ENCODE data around the gene C17orf107. TPM values are rescaled to one million over a fixed set of nuclear protein-coding genes. Genes with fewer than 3 reads are reported as not detected.

C17orf107 gene
- total RNA-seq = 9.5 TPM

GRCh38 chr17:4899341-4900230 is at the start of gene C17orf107:
C17orf107 (plus strand) TSS chr17:4899536; CDS start chr17:4899763, 227 bp downstream.

GRCh38 chr17:4903051-4903818 is 3.9 kb downstream of the C17orf107 start, which contains the start of gene CHRNE:
CHRNE (minus strand) TSS chr17:4903098; CDS start chr17:4903063, 35 bp downstream.

GRCh38 chr17:4931963-4932362 is 32.6 kb downstream of the C17orf107 start, which contains the start of gene GP1BA:
GP1BA (plus strand) TSS chr17:4932277; CDS start chr17:4932605, 328 bp downstream.

GRCh38 chr17:4939796-4940554 is 40.6 kb downstream of the C17orf107 start, which contains the start of the genes RNF167 and SLC25A11:
RNF167 (plus strand) TSS chr17:4940268; CDS start chr17:4940910, 642 bp downstream.
SLC25A11 (minus strand) TSS chr17:4940046; CDS start chr17:4939910, 136 bp downstream.

GRCh38 chr17:4948166-4948930 is 49.0 kb downstream of the C17orf107 start, which contains the start of gene PFN1:
PFN1 (minus strand) TSS chr17:4948530; CDS start chr17:4948394, 136 bp downstream.

GRCh38 chr17:4950746-4951204 is 51.4 kb downstream of the C17orf107 start, which contains the start of gene ENO3:
ENO3 (plus strand) TSS chr17:4951119; CDS start chr17:4951830, 711 bp downstream.

Other genes with a start within 250 kb of the C17orf107 start
- gene PELP1, start 195.4 kb upstream of the C17orf107 start, total RNA-seq = 53.7 TPM
- 18.0 TPM for gene ARRB2, start 188.9 kb upstream of the C17orf107 start, total RNA-seq
- gene MED11, start 168.1 kb upstream of the C17orf107 start, total RNA-seq = 14.5 TPM
- gene ZMYND15, start 159.7 kb upstream of the C17orf107 start, total RNA-seq = 0.27 TPM
- gene CXCL16, start 159.6 kb upstream of the C17orf107 start, total RNA-seq = 9.7 TPM
- not detected for gene TM4SF5, start 127.7 kb upstream of the C17orf107 start, total RNA-seq
- gene VMO1, start 113.2 kb upstream of the C17orf107 start, total RNA-seq = 2.3 TPM
- gene GLTPD2, start 110.6 kb upstream of the C17orf107 start, total RNA-seq = not detected
- 76.9 TPM for gene PSMB6, start 103.4 kb upstream of the C17orf107 start, total RNA-seq
- 24.4 TPM for gene PLD2, start 92.4 kb upstream of the C17orf107 start, total RNA-seq
- gene MINK1, start 66.2 kb upstream of the C17orf107 start, total RNA-seq = 76.7 TPM
- gene CHRNE, start 3.6 kb downstream of the C17orf107 start, total RNA-seq = 0.44 TPM
- gene GP1BA, start 32.7 kb downstream of the C17orf107 start, total RNA-seq = 0.22 TPM
- gene SLC25A11, start 40.5 kb downstream of the C17orf107 start, total RNA-seq = 51.3 TPM
- gene RNF167, start 40.7 kb downstream of the C17orf107 start, total RNA-seq = 35.5 TPM
- gene PFN1, start 49.0 kb downstream of the C17orf107 start, total RNA-seq = 177 TPM
- gene ENO3, start 51.6 kb downstream of the C17orf107 start, total RNA-seq = 174 TPM
- gene SPAG7, start 68.3 kb downstream of the C17orf107 start, total RNA-seq = 42.4 TPM
- 13.4 TPM for gene CAMTA2, start 88.1 kb downstream of the C17orf107 start, total RNA-seq
- gene INCA1, start 98.0 kb downstream of the C17orf107 start, total RNA-seq = 1.3 TPM
- gene KIF1C, start 98.4 kb downstream of the C17orf107 start, total RNA-seq = 32.3 TPM
- not detected for gene SLC52A1, start 135.9 kb downstream of the C17orf107 start, total RNA-seq
- gene ZFP3, start 178.9 kb downstream of the C17orf107 start, total RNA-seq = 11.7 TPM
- gene ZNF232, start 212.3 kb downstream of the C17orf107 start, total RNA-seq = 11.9 TPM
- 0.82 TPM for gene USP6, start 216.5 kb downstream of the C17orf107 start, total RNA-seq